Measurements from ENCODE around the gene HPX.

The HPX gene

GRCh38 chr11:6485661-6486060 is 44.9 kb upstream of the HPX start:
- no peak overlapping the region for H3K4me3 ChIP-seq (ENCODE audit: control insufficient read depth, low read depth, low read length)
- no peak for DNase-seq (ENCODE audit: low read depth)
- no peak for TF ChIP-seq CTCF (conservative IDR thresholded peaks at IDR 0.05; ENCODE audit: control insufficient read depth, insufficient read depth, low read depth, low read length)

GRCh38 chr11:6483015-6483414 is 42.2 kb upstream of the HPX start:
- no peak overlapping the region for H3K4me3 ChIP-seq (ENCODE audit: control insufficient read depth, low read depth, low read length)
- no peak for DNase-seq (ENCODE audit: low read depth)
- no peak for TF ChIP-seq CTCF (conservative IDR thresholded peaks at IDR 0.05; ENCODE audit: control insufficient read depth, insufficient read depth, low read depth, low read length)

- peak overlapping the region; percentile 98 for H3K4me3 ChIP-seq (ENCODE audit: control insufficient read depth, low read depth, low read length)
- no peak for TF ChIP-seq CTCF (conservative IDR thresholded peaks at IDR 0.05; ENCODE audit: control insufficient read depth, insufficient read depth, low read depth, low read length)
- no peak for DNase-seq (ENCODE audit: low read depth)
Measured at GRCh38 chr11:6482441-6482840, 41.7 kb upstream of the HPX start.

- DNase-seq (ENCODE audit: low read depth) = no peak
- H3K4me3 ChIP-seq (ENCODE audit: control insufficient read depth, low read depth, low read length) = peak overlapping the region; percentile 98
- TF ChIP-seq CTCF (conservative IDR thresholded peaks at IDR 0.05; ENCODE audit: control insufficient read depth, insufficient read depth, low read depth, low read length) = no peak
Measured at GRCh38 chr11:6481924-6482275, 41.1 kb upstream of the HPX start.

- TF ChIP-seq CTCF (conservative IDR thresholded peaks at IDR 0.05; ENCODE audit: control insufficient read depth, insufficient read depth, low read depth, low read length) = no peak
- H3K4me3 ChIP-seq (ENCODE audit: control insufficient read depth, low read depth, low read length) = peak within 1 kb of the TSS; percentile 98
- DNase-seq (ENCODE audit: low read depth) = peak; percentile 97
Measured at GRCh38 chr11:6481012-6481923, 40.5 kb upstream of the HPX start, which contains the start of the genes ARFIP2 and TIMM10B. Gene ARFIP2 (minus strand): TSS chr11:6481331. CDS start chr11:6480421, 910 bp downstream. Gene TIMM10B (plus strand): TSS chr11:6481501. CDS start chr11:6481517, 16 bp downstream.

GRCh38 chr11:6480299-6480914 is 39.6 kb upstream of the HPX start:
- TF ChIP-seq CTCF (conservative IDR thresholded peaks at IDR 0.05; ENCODE audit: control insufficient read depth, insufficient read depth, low read depth, low read length) = no peak
- H3K4me3 ChIP-seq (ENCODE audit: control insufficient read depth, low read depth, low read length) = peak overlapping the region; percentile 98
- no peak for DNase-seq (ENCODE audit: low read depth)
